ENCODE results near the gene CCDC192.

The CCDC192 gene

GRCh38 chr5:127919006-127919796 is 216.0 kb downstream of the CCDC192 start:
- H4K8ac ChIP-seq (ENCODE audit: low read length): no peak overlapping the region
- no peak overlapping the region for H3K4ac ChIP-seq (ENCODE audit: low read depth in 1 of 2, low read length in 2 of 2)
- no peak overlapping the region for H3K27ac ChIP-seq (ENCODE audit: low read length, poor library complexity, severe bottlenecking)
- H3K4me1 ChIP-seq (ENCODE audit: control insufficient read depth, insufficient read depth, low read depth, low read length): no peaks in the 10 kb centered on the region
- no peak overlapping the region for H3K9ac ChIP-seq (ENCODE audit: low read length)
- H3K27me3 ChIP-seq (ENCODE audit: control insufficient read depth in 1 of 2, insufficient read depth in 1 of 2, low read length in 2 of 2): no peaks in the 10 kb centered on the region
- no peak overlapping the region for H3K18ac ChIP-seq (ENCODE audit: low read depth in 1 of 2, low read length in 2 of 2)
- H3K4me3 ChIP-seq (ENCODE audit: insufficient read depth in 1 of 2, low read depth in 1 of 2, low read length in 2 of 2): no peak overlapping the region
- no peak overlapping the region for H3K14ac ChIP-seq (ENCODE audit: low read length in 2 of 2)
- no peak overlapping the region for H4K91ac ChIP-seq (ENCODE audit: low read length)
- H3K23ac ChIP-seq (ENCODE audit: low read length in 2 of 2): no peak overlapping the region
- H2BK120ac ChIP-seq (ENCODE audit: low read depth, low read length): no peak overlapping the region
- H2AK5ac ChIP-seq (ENCODE audit: low read length, severe bottlenecking): no peak overlapping the region
- no peak overlapping the region for H2BK12ac ChIP-seq (ENCODE audit: low read length in 2 of 2)
- no peaks in the 10 kb centered on the region for H3K36me3 ChIP-seq (ENCODE audit: control insufficient read depth in 1 of 2, insufficient read depth in 2 of 2, low read depth in 1 of 2, low read length in 2 of 2)
- H3K4me2 ChIP-seq (ENCODE audit: low read length, poor library complexity, severe bottlenecking): no peak overlapping the region
- no peak overlapping the region for H2AFZ ChIP-seq (ENCODE audit: low read depth, low read length)
- no peaks in the 10 kb centered on the region for H3K9me3 ChIP-seq (ENCODE audit: control insufficient read depth, low read length)
- H2BK15ac ChIP-seq (ENCODE audit: low read depth, poor library complexity, severe bottlenecking): no peak overlapping the region
- no peaks in the 10 kb centered on the region for H3K79me1 ChIP-seq (replicated peaks; ENCODE audit: low read length, poor library complexity, severe bottlenecking)
- no peak for DNase-seq
- WGBS: 87% methylated on average over 5 of the region's 5 CpGs
- H2BK5ac ChIP-seq (ENCODE audit: low read depth, low read length, poor library complexity, severe bottlenecking): no peak overlapping the region

GRCh38 chr5:127919818-127920217 is 216.6 kb downstream of the CCDC192 start:
- Histone ChIP-seq H3K79me1 (replicated peaks; ENCODE audit: low read length, poor library complexity, severe bottlenecking) (no peaks in the 10 kb centered on the region), H3K36me3 (ENCODE audit: control insufficient read depth in 1 of 2, insufficient read depth in 2 of 2, low read depth in 1 of 2, low read length in 2 of 2) (no peaks in the 10 kb centered on the region), H3K9me3 (ENCODE audit: control insufficient read depth, low read length) (no peaks in the 10 kb centered on the region), H3K23ac (ENCODE audit: low read length in 2 of 2) (no peak overlapping the region), H2BK15ac (ENCODE audit: low read depth, poor library complexity, severe bottlenecking) (no peak overlapping the region), H4K8ac (ENCODE audit: low read length) (no peak overlapping the region), H2BK12ac (ENCODE audit: low read length in 2 of 2) (no peak overlapping the region), H3K27me3 (ENCODE audit: control insufficient read depth in 1 of 2, insufficient read depth in 1 of 2, low read length in 2 of 2) (no peaks in the 10 kb centered on the region), H3K9ac (ENCODE audit: low read length) (no peak overlapping the region), H3K27ac (ENCODE audit: low read length, poor library complexity, severe bottlenecking) (no peak overlapping the region), H2AFZ (ENCODE audit: low read depth, low read length) (no peak overlapping the region), H3K18ac (ENCODE audit: low read depth in 1 of 2, low read length in 2 of 2) (no peak overlapping the region), H3K4me3 (ENCODE audit: insufficient read depth in 1 of 2, low read depth in 1 of 2, low read length in 2 of 2) (no peak overlapping the region), H3K4ac (ENCODE audit: low read depth in 1 of 2, low read length in 2 of 2) (no peak overlapping the region), H2BK5ac (ENCODE audit: low read depth, low read length, poor library complexity, severe bottlenecking) (no peak overlapping the region), H2AK5ac (ENCODE audit: low read length, severe bottlenecking) (no peak overlapping the region), H2BK120ac (ENCODE audit: low read depth, low read length) (no peak overlapping the region), H3K14ac (ENCODE audit: low read length in 2 of 2) (no peak overlapping the region), H3K4me2 (ENCODE audit: low read length, poor library complexity, severe bottlenecking) (no peak overlapping the region), H3K4me1 (ENCODE audit: control insufficient read depth, insufficient read depth, low read depth, low read length) (no peaks in the 10 kb centered on the region), H4K91ac (ENCODE audit: low read length) (no peak overlapping the region)
- DNase-seq: no peak

GRCh38 chr5:127920936-127921335 is 217.7 kb downstream of the CCDC192 start:
- no peak for DNase-seq
- Histone ChIP-seq H2BK5ac (ENCODE audit: low read depth, low read length, poor library complexity, severe bottlenecking) (no peak overlapping the region), H3K79me1 (replicated peaks; ENCODE audit: low read length, poor library complexity, severe bottlenecking) (no peaks in the 10 kb centered on the region), H3K27ac (ENCODE audit: low read length, poor library complexity, severe bottlenecking) (no peak overlapping the region), H3K23ac (ENCODE audit: low read length in 2 of 2) (no peak overlapping the region), H4K91ac (ENCODE audit: low read length) (no peak overlapping the region), H2BK120ac (ENCODE audit: low read depth, low read length) (no peak overlapping the region), H3K27me3 (ENCODE audit: control insufficient read depth in 1 of 2, insufficient read depth in 1 of 2, low read length in 2 of 2) (no peaks in the 10 kb centered on the region), H3K9me3 (ENCODE audit: control insufficient read depth, low read length) (no peaks in the 10 kb centered on the region), H3K4me3 (ENCODE audit: insufficient read depth in 1 of 2, low read depth in 1 of 2, low read length in 2 of 2) (no peak overlapping the region), H2AFZ (ENCODE audit: low read depth, low read length) (no peak overlapping the region), H4K8ac (ENCODE audit: low read length) (no peak overlapping the region), H3K14ac (ENCODE audit: low read length in 2 of 2) (no peak overlapping the region), H3K4ac (ENCODE audit: low read depth in 1 of 2, low read length in 2 of 2) (no peak overlapping the region), H3K36me3 (ENCODE audit: control insufficient read depth in 1 of 2, insufficient read depth in 2 of 2, low read depth in 1 of 2, low read length in 2 of 2) (no peaks in the 10 kb centered on the region), H3K9ac (ENCODE audit: low read length) (no peak overlapping the region), H3K4me2 (ENCODE audit: low read length, poor library complexity, severe bottlenecking) (no peak overlapping the region), H2BK12ac (ENCODE audit: low read length in 2 of 2) (no peak overlapping the region), H2AK5ac (ENCODE audit: low read length, severe bottlenecking) (no peak overlapping the region), H3K4me1 (ENCODE audit: control insufficient read depth, insufficient read depth, low read depth, low read length) (no peaks in the 10 kb centered on the region), H2BK15ac (ENCODE audit: low read depth, poor library complexity, severe bottlenecking) (no peak overlapping the region), H3K18ac (ENCODE audit: low read depth in 1 of 2, low read length in 2 of 2) (no peak overlapping the region)

GRCh38 chr5:127922603-127923002 is 219.4 kb downstream of the CCDC192 start:
- WGBS: 100% methylated on average over 1 of the region's 2 CpGs
- H3K9ac ChIP-seq (ENCODE audit: low read length): no peak overlapping the region
- H3K23ac ChIP-seq (ENCODE audit: low read length in 2 of 2): no peak overlapping the region
- no peaks in the 10 kb centered on the region for H3K9me3 ChIP-seq (ENCODE audit: control insufficient read depth, low read length)
- no peaks in the 10 kb centered on the region for H3K36me3 ChIP-seq (ENCODE audit: control insufficient read depth in 1 of 2, insufficient read depth in 2 of 2, low read depth in 1 of 2, low read length in 2 of 2)
- H3K18ac ChIP-seq (ENCODE audit: low read depth in 1 of 2, low read length in 2 of 2): no peak overlapping the region
- H3K4ac ChIP-seq (ENCODE audit: low read depth in 1 of 2, low read length in 2 of 2): no peak overlapping the region
- H3K14ac ChIP-seq (ENCODE audit: low read length in 2 of 2): no peak overlapping the region
- no peak for DNase-seq
- no peak overlapping the region for H3K27ac ChIP-seq (ENCODE audit: low read length, poor library complexity, severe bottlenecking)
- no peaks in the 10 kb centered on the region for H3K79me1 ChIP-seq (replicated peaks; ENCODE audit: low read length, poor library complexity, severe bottlenecking)
- no peak overlapping the region for H2BK120ac ChIP-seq (ENCODE audit: low read depth, low read length)
- no peak overlapping the region for H2BK5ac ChIP-seq (ENCODE audit: low read depth, low read length, poor library complexity, severe bottlenecking)
- H3K4me2 ChIP-seq (ENCODE audit: low read length, poor library complexity, severe bottlenecking): no peak overlapping the region
- H4K8ac ChIP-seq (ENCODE audit: low read length): no peak overlapping the region
- H4K91ac ChIP-seq (ENCODE audit: low read length): no peak overlapping the region
- no peak overlapping the region for H2BK15ac ChIP-seq (ENCODE audit: low read depth, poor library complexity, severe bottlenecking)
- no peak overlapping the region for H2AFZ ChIP-seq (ENCODE audit: low read depth, low read length)
- no peaks in the 10 kb centered on the region for H3K27me3 ChIP-seq (ENCODE audit: control insufficient read depth in 1 of 2, insufficient read depth in 1 of 2, low read length in 2 of 2)
- no peak overlapping the region for H2BK12ac ChIP-seq (ENCODE audit: low read length in 2 of 2)
- no peaks in the 10 kb centered on the region for H3K4me1 ChIP-seq (ENCODE audit: control insufficient read depth, insufficient read depth, low read depth, low read length)
- no peak overlapping the region for H3K4me3 ChIP-seq (ENCODE audit: insufficient read depth in 1 of 2, low read depth in 1 of 2, low read length in 2 of 2)
- H2AK5ac ChIP-seq (ENCODE audit: low read length, severe bottlenecking): no peak overlapping the region

All from mesenchymal stem cell (in vitro differentiated cells and primary cell).